Thyroid gland (tissue), 4 donors: ENCODE data around the gene ETHE1.

Source experiments
- CTCF ChIP-seq, 6 experiments: fragments of 200-600 bp in 3 of 6; fragments of 450-650 bp in 3 of 6; sonication (generic) in 3 of 6; IDR thresholded peaks; one replicate each; pipeline ENCODE4 v1.5.1; 2016 to 2019; ENCODE audit warnings: antibody characterized with exemption in 6 of 6, mild to moderate bottlenecking in 2 of 6, inconsistent platforms in 1 of 6, moderate library complexity in 1 of 6
- POLR2A ChIP-seq, 2 donors: fragments of 450-650 bp; IDR thresholded peaks; one replicate each; pipeline ENCODE4 v1.6.1; 2017; ENCODE audit warnings: antibody characterized with exemption in 2 of 2, mild to moderate bottlenecking in 2 of 2, moderate library complexity in 1 of 2

DNA sequence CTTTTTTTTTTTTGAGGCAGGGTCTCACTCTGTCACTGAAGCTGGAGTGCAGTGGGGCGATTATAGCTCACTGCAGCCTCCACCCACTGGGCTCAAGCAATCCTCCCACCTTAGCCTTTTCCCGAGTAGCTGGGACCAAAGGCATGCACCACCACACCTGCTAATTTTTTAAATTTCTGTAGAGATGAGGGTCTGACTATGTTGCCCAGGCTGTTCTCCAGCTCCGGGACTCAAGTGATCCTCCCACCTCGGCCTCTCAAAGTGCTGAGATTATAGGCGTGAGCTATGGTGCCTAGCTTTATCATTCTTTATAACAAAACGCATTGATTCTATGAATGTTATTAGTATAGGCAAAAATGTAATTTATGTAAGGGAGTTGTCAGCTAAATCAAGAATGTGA lies 43.7 kb downstream of the ETHE1 start:
- TF ChIP-seq POLR2A (IDR thresholded peaks at IDR 0.05) = no peak
- no peak for TF ChIP-seq CTCF (IDR thresholded peaks at IDR 0.05)
